ENCODE data around the gene GPD1L.

- TF ChIP-seq, protein P1, sequence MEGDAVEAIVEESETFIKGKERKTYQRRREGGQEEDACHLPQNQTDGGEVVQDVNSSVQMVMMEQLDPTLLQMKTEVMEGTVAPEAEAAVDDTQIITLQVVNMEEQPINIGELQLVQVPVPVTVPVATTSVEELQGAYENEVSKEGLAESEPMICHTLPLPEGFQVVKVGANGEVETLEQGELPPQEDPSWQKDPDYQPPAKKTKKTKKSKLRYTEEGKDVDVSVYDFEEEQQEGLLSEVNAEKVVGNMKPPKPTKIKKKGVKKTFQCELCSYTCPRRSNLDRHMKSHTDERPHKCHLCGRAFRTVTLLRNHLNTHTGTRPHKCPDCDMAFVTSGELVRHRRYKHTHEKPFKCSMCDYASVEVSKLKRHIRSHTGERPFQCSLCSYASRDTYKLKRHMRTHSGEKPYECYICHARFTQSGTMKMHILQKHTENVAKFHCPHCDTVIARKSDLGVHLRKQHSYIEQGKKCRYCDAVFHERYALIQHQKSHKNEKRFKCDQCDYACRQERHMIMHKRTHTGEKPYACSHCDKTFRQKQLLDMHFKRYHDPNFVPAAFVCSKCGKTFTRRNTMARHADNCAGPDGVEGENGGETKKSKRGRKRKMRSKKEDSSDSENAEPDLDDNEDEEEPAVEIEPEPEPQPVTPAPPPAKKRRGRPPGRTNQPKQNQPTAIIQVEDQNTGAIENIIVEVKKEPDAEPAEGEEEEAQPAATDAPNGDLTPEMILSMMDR (conservative IDR thresholded peaks at IDR 0.05), result no peak
- no peak for TF ChIP-seq ZFX (IDR thresholded peaks at IDR 0.05)
These were observed 22.6 kb upstream of the GPD1L start for GRCh38 chr3:32083702-32084270.

Measured in C4-2B (cell line).